PC-3 (cell line): ENCODE measurements around the gene AGBL5. TPM values are rescaled to one million over a fixed set of nuclear protein-coding genes. Genes with fewer than 3 reads are reported as not detected.

Experiments used
- ATAC-seq: fragments of 200-7000 bp; cut with Tn5 transposase; 2 replicates; pipeline ENCODE4 v1.9.1; 2020; ENCODE audit warnings: mild to moderate bottlenecking, moderate library complexity
- BruUV-seq: library from RNA; stranded (reverse); fragments of 400-500 nt; replicated peaks from 2 replicates; lab custom pipeline; 2021; lab: Mats Ljungman, UMichigan
- CTCF ChIA-PET: fragments of 300-600 bp; sonication (Branson Sonifier 250); formaldehyde crosslinking; loops from one replicate; lab custom pipeline; 2022; ENCODE audit warnings: antibody characterized with exemption; lab: Charles Lee
- POLR2A ChIA-PET: fragments of 300-600 bp; sonication (Branson Sonifier 250); formaldehyde crosslinking; loops from one replicate; lab custom pipeline; 2022; ENCODE audit warnings: antibody characterized with exemption; ENCODE audit not compliant: unreplicated experiment; lab: Charles Lee
- DNase-seq: peaks from one replicate; pipeline ENCODE4 v3.0.0-alpha.2; 2015
- H2AFZ ChIP-seq: fragments of 300-600 bp; sonication (generic); 2 replicates; pipeline ENCODE4 v1.6.0; 2016; ENCODE audit warnings: antibody characterized with exemption, low read length
- H3F3A ChIP-seq: fragments of 300-600 bp; sonication (generic); one replicate; pipeline ENCODE4 v1.6.0; 2017; ENCODE audit warnings: antibody characterized with exemption, low read length, control low read depth, mild to moderate bottlenecking; ENCODE audit not compliant: unreplicated experiment
- H3K27ac ChIP-seq: fragments of 300-600 bp; sonication (generic); 2 replicates; pipeline ENCODE4 v1.5.1; 2016; ENCODE audit warnings: mild to moderate bottlenecking, low read length
- H3K27me3 ChIP-seq: fragments of 300-600 bp; sonication (generic); 2 replicates; pipeline ENCODE4 v1.6.1; 2016; ENCODE audit warnings: low read length, mixed read lengths
- H3K36me3 ChIP-seq: fragments of 300-600 bp; sonication (generic); 2 replicates; pipeline ENCODE4 v1.6.1; 2016; ENCODE audit warnings: low read depth, mixed run types, low read length, mixed read lengths
- H3K4me1 ChIP-seq: fragments of 300-600 bp; sonication (generic); 2 replicates; pipeline ENCODE4 v1.5.1; 2016; ENCODE audit warnings: low read length; ENCODE audit not compliant: insufficient read depth
- H3K4me2 ChIP-seq: fragments of 300-600 bp; sonication (generic); 2 replicates; pipeline ENCODE4 v1.6.0; 2016; ENCODE audit warnings: low read length
- H3K4me3 ChIP-seq: fragments of 300-600 bp; sonication (generic); 2 replicates; pipeline ENCODE4 v1.5.1; 2016; ENCODE audit warnings: mild to moderate bottlenecking, low read length, mixed read lengths
- H3K79me2 ChIP-seq: fragments of 300-600 bp; sonication (generic); 2 replicates; pipeline ENCODE4 v1.6.1; 2017; ENCODE audit warnings: low read length, mixed read lengths
- H3K9ac ChIP-seq: fragments of 300-600 bp; sonication (generic); 2 replicates; pipeline ENCODE4 v1.6.0; 2016; ENCODE audit warnings: mild to moderate bottlenecking, low read length
- H3K9me2 ChIP-seq: fragments of 300-600 bp; sonication (generic); replicated peaks from 2 replicates; pipeline ENCODE4 v1.6.1; 2016; ENCODE audit warnings: mixed run types, low read length, mixed read lengths
- H3K9me3 ChIP-seq: fragments of 300-600 bp; sonication (generic); 2 replicates; pipeline ENCODE4 v1.6.1; 2016; ENCODE audit warnings: low read length, mixed read lengths
- H4K20me1 ChIP-seq: fragments of 300-600 bp; sonication (generic); 2 replicates; pipeline ENCODE4 v1.6.1; 2016; ENCODE audit warnings: low read length, mixed read lengths
- CTCF ChIP-seq: fragments of 300-600 bp; sonication (generic); conservative IDR thresholded peaks from 2 replicates; pipeline ENCODE4 v1.5.1; 2017; ENCODE audit warnings: antibody characterized with exemption, low read depth, mild to moderate bottlenecking, low read length
- EZH2 ChIP-seq: fragments of 300-600 bp; sonication (generic); IDR thresholded peaks from one replicate; pipeline ENCODE4 v1.6.1; 2017; ENCODE audit warnings: antibody characterized with exemption, mild to moderate bottlenecking, low read length; ENCODE audit not compliant: unreplicated experiment
- EZH2phosphoT487 ChIP-seq: fragments of 300-600 bp; sonication (generic); IDR thresholded peaks from 2 replicates; pipeline ENCODE4 v1.6.1; 2018; ENCODE audit warnings: mild to moderate bottlenecking, antibody characterized with exemption, low read length, borderline replicate concordance
- intact Hi-C: fragments of 100-400 bp; cut with micrococcal nuclease; formaldehyde crosslinking; loops from 2 replicates; pipeline ENCODE4 v1.9.0; 2023
- total RNA-seq: library from RNA; depleted of rRNA; stranded (reverse); fragments of >200 nt; gene quantifications from 2 replicates; pipeline ENCODE4 v1.2.3, GENCODE V29; 2014

AGBL5 gene
- total RNA-seq, 1 experiment from 2014 or later: 14.1 TPM

DNA sequence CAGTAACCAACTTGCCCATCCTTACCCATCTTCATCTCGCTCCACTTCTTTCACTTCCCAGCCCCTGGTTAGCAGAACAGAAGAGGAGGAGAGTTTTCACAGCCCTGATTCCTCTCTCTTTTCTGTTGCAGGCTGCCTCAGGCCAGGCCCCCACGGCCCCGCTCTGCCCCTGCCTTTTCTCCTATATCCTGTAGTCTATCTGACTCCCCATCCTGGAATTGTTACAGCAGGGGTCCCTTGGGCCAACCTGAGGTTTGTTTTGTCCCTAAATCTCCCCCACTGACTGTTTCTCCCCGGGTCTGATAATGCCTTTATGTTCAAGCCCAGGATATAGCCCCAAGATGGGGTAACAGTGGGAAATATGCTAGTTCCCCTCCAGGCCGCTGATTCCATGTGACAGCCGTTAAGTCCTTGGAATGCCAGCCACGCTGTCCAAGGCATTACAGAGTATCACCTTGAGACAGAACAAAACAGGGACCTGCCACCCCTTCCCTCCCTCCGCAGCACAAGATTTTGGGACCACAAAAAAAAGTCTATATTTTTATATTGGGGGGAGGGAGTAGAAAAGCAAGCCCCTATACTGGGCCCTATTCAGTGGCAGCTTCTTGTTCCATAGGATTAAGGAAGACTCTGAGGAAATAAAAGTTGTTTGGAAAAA, 18.6 kb downstream of the AGBL5 start:
- ChIA-PET CTCF (no interaction called here), POLR2A (no interaction called here)
- intact Hi-C loops: no loop called here
- H3K4me1 ChIP-seq: peaks cover 12% of the 10 kb centered on the region
- peak overlapping the region; percentile 96 for H3K9ac ChIP-seq
- H3K36me3 ChIP-seq: peaks cover 14% of the 10 kb centered on the region
- H4K20me1 ChIP-seq: no peaks in the 10 kb centered on the region
- no peaks in the 10 kb centered on the region for H3K27me3 ChIP-seq
- no peaks in the 10 kb centered on the region for H3F3A ChIP-seq
- peak overlapping the region; percentile 86 for H3K4me3 ChIP-seq
- no peak overlapping the region for H3K27ac ChIP-seq
- H3K9me3 ChIP-seq: no peaks in the 10 kb centered on the region
- TF ChIP-seq EZH2: no peak
- TF ChIP-seq EZH2phosphoT487: no peak
- no peak for TF ChIP-seq CTCF
- BruUV-seq: no TSS peak
- H3K4me2 ChIP-seq: peak overlapping the region; percentile 95
- peaks cover 38% of the 10 kb centered on the region for H3K79me2 ChIP-seq
- DNase-seq (no peak), ATAC-seq (no peak)
- no peaks in the 10 kb centered on the region for H3K9me2 ChIP-seq
- no peak overlapping the region for H2AFZ ChIP-seq

DNA sequence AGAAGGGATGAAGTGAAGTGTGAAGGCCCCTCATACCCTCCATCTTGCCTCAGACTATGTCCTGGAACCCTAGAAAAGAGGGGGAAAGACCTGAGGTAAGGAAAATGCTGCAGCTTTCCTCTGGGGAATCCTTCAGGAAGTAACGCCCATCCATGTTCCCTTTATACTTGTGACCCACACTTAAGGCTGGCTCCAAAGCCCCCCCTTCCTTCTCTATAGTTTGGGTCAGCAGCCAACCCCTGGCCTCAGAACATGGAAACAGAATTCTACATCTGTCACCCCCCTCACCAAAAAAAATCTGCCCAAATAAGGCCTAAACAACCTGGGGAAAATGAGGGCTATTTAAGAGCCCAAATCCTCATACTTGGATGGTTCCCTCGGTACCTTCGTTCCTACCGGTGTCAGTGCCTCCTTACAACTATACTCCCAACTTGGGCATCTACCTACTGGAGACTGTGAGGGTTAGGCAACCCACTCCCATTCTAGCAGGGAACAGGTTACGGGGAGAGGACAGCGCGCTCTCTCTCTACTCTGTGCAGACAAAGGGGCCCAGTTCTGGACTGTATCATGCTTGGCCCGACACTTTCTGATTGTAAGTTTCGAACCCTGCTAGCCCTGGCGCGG, 19.3 kb downstream of the AGBL5 start:
- peak overlapping the region; percentile 30; the same call in 1 of the 2 replicates for H3K27ac ChIP-seq
- H3K9ac ChIP-seq: peak overlapping the region; percentile 96
- BruUV-seq: TSS peak; percentile 74
- TF ChIP-seq EZH2phosphoT487 (no peak), CTCF (no peak), EZH2 (no peak)
- intact Hi-C loops: loop anchor here (1.0 kb wide), 1 partner anchor 300 kb away; the partner anchor contains the start of genes EIF2B4 and SNX17
- H3K79me2 ChIP-seq: peaks cover 38% of the 10 kb centered on the region
- peak overlapping the region; percentile 95 for H3K4me2 ChIP-seq
- H3K9me2 ChIP-seq: no peaks in the 10 kb centered on the region
- CTCF ChIA-PET: interaction anchor here (0.6 to 0.8 kb wide), 2 partner anchors 10 to 209 kb away, joined by 3 to 5 read pairs; no protein-coding TSS in a partner anchor
- H4K20me1 ChIP-seq: no peaks in the 10 kb centered on the region
- H3F3A ChIP-seq: no peaks in the 10 kb centered on the region
- H3K36me3 ChIP-seq: peaks cover 13% of the 10 kb centered on the region
- POLR2A ChIA-PET: interaction anchor here (0.7 kb wide), 1 partner anchor 103 kb away, joined by 11 read pairs; no protein-coding TSS in a partner anchor
- H3K9me3 ChIP-seq: no peaks in the 10 kb centered on the region
- H2AFZ ChIP-seq: peak overlapping the region; percentile 83
- ATAC-seq: peak; percentile 1; the same call in 1 of the 2 replicates
- DNase-seq: no peak
- H3K4me3 ChIP-seq: peak overlapping the region; percentile 86
- no peaks in the 10 kb centered on the region for H3K27me3 ChIP-seq
- peaks cover 12% of the 10 kb centered on the region for H3K4me1 ChIP-seq
